Body of pancreas (tissue), 4 donors: ENCODE results near the gene PCSK4.

Experiments used
- CTCF ChIP-seq, 7 experiments: fragments of 450-650 bp in 4 of 7; fragments of 200-600 bp in 3 of 7; sonication (generic) in 3 of 7; IDR thresholded peaks; one replicate each; pipeline ENCODE4 v1.5.1; 2016 to 2019; ENCODE audit warnings: antibody characterized with exemption in 7 of 7
- POLR2A ChIP-seq, 3 donors: fragments of 450-650 bp; IDR thresholded peaks; one replicate each; pipeline ENCODE4 v1.6.1; 2016; ENCODE audit warnings: antibody characterized with exemption in 3 of 3, mild to moderate bottlenecking in 2 of 3

- TF ChIP-seq CTCF (IDR thresholded peaks at IDR 0.05): no peak
- TF ChIP-seq POLR2A (IDR thresholded peaks at IDR 0.05): no peak
Measured at GRCh38 chr19:1434040-1434366, 56.1 kb downstream of the PCSK4 start.
